ENCODE data around the gene MIAT.

DNA sequence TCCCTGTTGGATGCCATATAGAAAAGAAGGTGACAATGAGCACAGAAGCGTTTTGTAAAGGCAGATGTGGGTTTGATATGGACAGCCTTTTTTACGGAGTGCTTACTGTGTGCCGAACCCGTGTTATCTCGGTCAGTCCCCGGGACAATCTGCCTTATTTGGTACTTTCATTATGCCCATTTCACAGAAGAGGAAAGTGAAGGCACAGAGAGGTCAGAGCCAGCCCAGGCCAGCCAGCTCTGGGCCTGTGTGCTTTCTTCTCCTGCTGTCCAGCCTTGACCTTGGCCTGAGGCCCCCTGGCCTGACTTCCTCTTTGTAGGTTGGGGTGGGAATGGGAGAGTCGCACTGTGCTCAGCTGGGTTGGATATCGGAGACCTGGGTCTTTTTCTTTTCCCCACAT lies 38.9 kb upstream of the MIAT start:
- TF ChIP-seq CTCF (IDR thresholded peaks at IDR 0.05) (no peak), POLR2A (IDR thresholded peaks at IDR 0.05) (no peak)
